CD4-positive, alpha-beta T cell (primary cell): ENCODE data around the gene FUT8. TPM values are rescaled to one million over a fixed set of nuclear protein-coding genes. Genes with fewer than 3 reads are reported as not detected.

Source experiments
- ATAC-seq: fragments of 200-7000 bp; cut with Tn5 transposase; one replicate; pipeline ENCODE4 v1.10.0; 2022; ENCODE audit warnings: mild to moderate bottlenecking; ENCODE audit not compliant: poor library complexity
- CTCF ChIA-PET: fragments of 350-600 bp; sonication (Branson Sonifier 250); formaldehyde crosslinking; loops from one replicate; lab custom pipeline; 2021; ENCODE audit warnings: antibody characterized with exemption, inconsistent platforms; lab: Charles Lee
- POLR2A ChIA-PET: fragments of 350-600 bp; sonication (Branson Sonifier 250); formaldehyde crosslinking; loops from one replicate; lab custom pipeline; 2021; ENCODE audit warnings: antibody characterized with exemption, inconsistent platforms; lab: Charles Lee
- DNase-seq, 14 experiments: peaks; one replicate each; pipeline ENCODE4 v3.0.0-alpha.2; 2013 to 2020; ENCODE audit warnings: mixed read lengths in 2 of 14
- H3K27ac ChIP-seq, 2 donors: one replicate each; pipeline versions ENCODE4 v1.5.1 to v1.7.0; 2013; ENCODE audit warnings: low read length in 2 of 2, low read depth in 1 of 2, mild to moderate bottlenecking in 1 of 2
- H3K27me3 ChIP-seq, 2 experiments: 1 replicate in 1 of 2; 2 replicates in 1 of 2; pipeline versions ENCODE4 v1.6.1 to v1.7.0; 2013; ENCODE audit warnings: low read length in 2 of 2, control low read depth in 1 of 2, mild to moderate bottlenecking in 1 of 2, moderate library complexity in 1 of 2; ENCODE audit not compliant: insufficient read depth in 2 of 2, control insufficient read depth in 1 of 2
- H3K36me3 ChIP-seq: one replicate; pipeline ENCODE4 v1.6.1; 2013; ENCODE audit warnings: low read length, control low read depth; ENCODE audit not compliant: insufficient read depth
- H3K4me1 ChIP-seq: one replicate; pipeline ENCODE4 v1.6.1; 2013; ENCODE audit warnings: low read length, control low read depth; ENCODE audit not compliant: insufficient read depth
- H3K4me3 ChIP-seq: one replicate; pipeline ENCODE4 v1.5.1; 2013; ENCODE audit warnings: mild to moderate bottlenecking, low read length, moderate library complexity
- H3K9me3 ChIP-seq, 2 experiments: 1 replicate in 1 of 2; 2 replicates in 1 of 2; pipeline versions ENCODE4 v1.6.1 to v1.7.0; 2013; ENCODE audit warnings: low read length in 2 of 2, mild to moderate bottlenecking in 2 of 2, control low read depth in 1 of 2, moderate library complexity in 1 of 2; ENCODE audit not compliant: control insufficient read depth in 1 of 2, insufficient read depth in 1 of 2
- H3K27ac Mint-ChIP-seq: one replicate; pipeline ENCODE4 v1.8.0; 2020; ENCODE audit warnings: mixed read lengths
- H3K27me3 Mint-ChIP-seq: one replicate; pipeline ENCODE4 v1.8.0; 2021; ENCODE audit warnings: mixed read lengths
- H3K36me3 Mint-ChIP-seq: one replicate; pipeline ENCODE4 v1.8.0; 2021; ENCODE audit warnings: low read depth, mixed read lengths
- H3K4me1 Mint-ChIP-seq: one replicate; pipeline ENCODE4 v1.8.0; 2021; ENCODE audit warnings: low read depth, mixed read lengths
- H3K4me3 Mint-ChIP-seq: one replicate; pipeline ENCODE4 v1.8.0; 2020; ENCODE audit warnings: mild to moderate bottlenecking, mixed read lengths
- H3K9me3 Mint-ChIP-seq: one replicate; pipeline ENCODE4 v1.8.0; 2020; ENCODE audit warnings: mixed read lengths
- intact Hi-C, 2 experiments: fragments of 100-400 bp; cut with DNase I in 1 of 2; cut with micrococcal nuclease in 1 of 2; formaldehyde crosslinking; loops; one replicate each; pipeline versions ENCODE4 v1.15.1 to v1.9.0; 2023 to 2025; cut with DNase I, micrococcal nuclease
- total RNA-seq, 174 experiments: library from RNA in 2 of 174; stranded (reverse) in 2 of 174; gene quantifications; one replicate each; pipeline ENCODE4 v1.2.3 and lab custom pipeline; 2021 to 2026
- TF ChIP-seq, protein P1 (sequence below): fragments of 200-600 bp; IDR thresholded peaks from one replicate; pipeline ENCODE4 v1.8.0; 2022; ENCODE audit warnings: antibody characterized with exemption, mild to moderate bottlenecking

Gene FUT8
- total RNA-seq, 2 experiments from 2014 or later, result 31.3 to 39.1 TPM

DNA sequence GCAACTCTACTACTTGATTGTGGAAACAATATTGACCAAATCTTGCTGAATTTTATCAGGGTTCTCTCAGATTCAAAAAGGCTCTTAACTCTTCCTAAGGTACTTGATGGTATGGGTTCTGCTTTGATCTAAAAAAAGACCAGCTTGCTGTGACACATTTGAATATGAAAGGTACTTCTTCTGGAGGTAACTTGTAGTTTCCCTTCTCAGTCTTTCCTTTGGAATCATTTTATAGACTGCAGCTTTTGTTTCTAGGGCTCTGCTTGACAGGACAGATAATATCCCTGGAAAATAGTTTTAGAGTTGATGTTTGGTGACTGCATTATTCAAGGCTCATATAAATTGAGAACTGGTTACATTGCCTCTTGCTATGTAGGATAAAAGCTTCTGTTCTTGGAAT, 251.9 kb downstream of the FUT8 start:
- CTCF ChIA-PET, result no interaction called here
- intact Hi-C loops, result no loop called here
- Histone ChIP-seq H3K4me1 (no peaks in the 10 kb centered on the region), H3K27ac (no peak overlapping the region), H3K9me3 (no peaks in the 10 kb centered on the region), H3K36me3 (peaks cover 6% of the 10 kb centered on the region), H3K4me3 (no peak overlapping the region), H3K27me3 (no peaks in the 10 kb centered on the region)
- no peak for DNase-seq
- H3K27me3 Mint-ChIP-seq, result no peaks in the 10 kb centered on the region
- no peak overlapping the region for H3K27ac Mint-ChIP-seq
- H3K4me1 Mint-ChIP-seq, result peaks cover 4% of the 10 kb centered on the region
- no peak for ATAC-seq
- TF ChIP-seq, protein P1, sequence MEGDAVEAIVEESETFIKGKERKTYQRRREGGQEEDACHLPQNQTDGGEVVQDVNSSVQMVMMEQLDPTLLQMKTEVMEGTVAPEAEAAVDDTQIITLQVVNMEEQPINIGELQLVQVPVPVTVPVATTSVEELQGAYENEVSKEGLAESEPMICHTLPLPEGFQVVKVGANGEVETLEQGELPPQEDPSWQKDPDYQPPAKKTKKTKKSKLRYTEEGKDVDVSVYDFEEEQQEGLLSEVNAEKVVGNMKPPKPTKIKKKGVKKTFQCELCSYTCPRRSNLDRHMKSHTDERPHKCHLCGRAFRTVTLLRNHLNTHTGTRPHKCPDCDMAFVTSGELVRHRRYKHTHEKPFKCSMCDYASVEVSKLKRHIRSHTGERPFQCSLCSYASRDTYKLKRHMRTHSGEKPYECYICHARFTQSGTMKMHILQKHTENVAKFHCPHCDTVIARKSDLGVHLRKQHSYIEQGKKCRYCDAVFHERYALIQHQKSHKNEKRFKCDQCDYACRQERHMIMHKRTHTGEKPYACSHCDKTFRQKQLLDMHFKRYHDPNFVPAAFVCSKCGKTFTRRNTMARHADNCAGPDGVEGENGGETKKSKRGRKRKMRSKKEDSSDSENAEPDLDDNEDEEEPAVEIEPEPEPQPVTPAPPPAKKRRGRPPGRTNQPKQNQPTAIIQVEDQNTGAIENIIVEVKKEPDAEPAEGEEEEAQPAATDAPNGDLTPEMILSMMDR, result no peak
- POLR2A ChIA-PET, result no interaction called here
- H3K9me3 Mint-ChIP-seq, result no peaks in the 10 kb centered on the region
- no peak overlapping the region for H3K4me3 Mint-ChIP-seq
- no peaks in the 10 kb centered on the region for H3K36me3 Mint-ChIP-seq

DNA sequence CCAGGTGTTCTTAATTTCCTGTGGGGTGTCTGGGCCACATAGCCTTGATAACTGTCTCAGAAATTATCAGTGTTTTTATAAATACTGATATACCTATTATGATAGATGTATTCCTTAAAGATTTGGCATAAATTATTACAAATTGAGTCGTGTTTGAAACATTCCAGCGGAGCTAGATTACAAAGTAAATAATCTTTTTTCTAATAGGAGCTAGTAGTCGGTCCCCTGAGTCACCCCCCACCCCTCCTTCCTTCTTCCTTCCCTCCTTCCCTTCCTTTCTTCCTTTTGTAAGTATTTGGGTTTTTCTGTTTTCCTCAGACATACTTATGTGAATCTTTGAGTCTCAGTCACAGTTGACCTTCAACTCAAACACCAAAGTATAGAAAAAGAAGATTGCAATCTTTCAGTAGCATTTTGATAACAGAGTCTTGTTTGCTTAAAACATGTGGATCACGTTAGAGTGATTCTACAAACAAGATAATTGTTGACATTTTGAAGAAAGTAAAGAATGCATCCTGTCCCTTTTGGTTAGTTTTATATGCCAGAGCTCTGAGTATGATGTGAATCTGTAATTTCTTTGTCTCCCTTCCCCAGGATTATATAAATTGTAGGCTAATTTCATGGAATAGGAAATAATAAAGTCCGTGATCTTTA, 264.0 kb downstream of the FUT8 start:
- no peak overlapping the region for H3K27ac ChIP-seq
- Mint-ChIP-seq H3K27ac (no peak overlapping the region), H3K4me3 (no peak overlapping the region), H3K36me3 (peaks cover 23% of the 10 kb centered on the region), H3K4me1 (peaks cover 10% of the 10 kb centered on the region), H3K9me3 (no peaks in the 10 kb centered on the region), H3K27me3 (no peaks in the 10 kb centered on the region)
- ChIA-PET CTCF (no interaction called here), POLR2A (interaction anchor here (0.6 to 0.7 kb wide), 2 partner anchors 45 to 46 kb away, joined by 3 read pairs; no protein-coding TSS in a partner anchor)
- H3K9me3 ChIP-seq, result no peaks in the 10 kb centered on the region
- ATAC-seq (no peak), DNase-seq (no peak)
- no peaks in the 10 kb centered on the region for H3K36me3 ChIP-seq
- intact Hi-C loops, result no loop called here
- TF ChIP-seq, protein P1, result no peak
- no peaks in the 10 kb centered on the region for H3K4me1 ChIP-seq
- no peaks in the 10 kb centered on the region for H3K27me3 ChIP-seq
- no peak overlapping the region for H3K4me3 ChIP-seq

DNA sequence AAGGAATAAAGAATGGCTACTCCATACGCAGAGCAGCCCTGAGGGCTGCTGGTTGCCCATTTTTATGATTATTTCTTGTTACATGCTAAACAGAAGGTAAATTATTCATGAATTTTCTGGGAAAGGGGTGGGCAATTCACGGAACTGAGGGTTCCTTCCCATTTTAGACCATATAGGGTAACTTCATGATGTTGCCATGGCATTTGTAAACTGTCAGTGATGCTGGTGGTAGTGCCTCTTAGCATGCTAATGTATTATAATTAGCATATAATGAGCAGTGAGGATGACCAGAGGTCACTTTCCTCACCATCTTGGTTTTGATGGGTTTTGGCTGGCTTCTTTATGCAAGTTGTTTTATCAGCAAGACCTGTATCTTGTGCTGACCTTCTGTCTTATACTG, 273.0 kb downstream of the FUT8 start:
- H3K36me3 Mint-ChIP-seq, result peaks cover 38% of the 10 kb centered on the region
- H3K9me3 Mint-ChIP-seq, result no peaks in the 10 kb centered on the region
- H3K27me3 Mint-ChIP-seq, result no peaks in the 10 kb centered on the region
- H3K27ac ChIP-seq, result no peak overlapping the region
- no peaks in the 10 kb centered on the region for H3K36me3 ChIP-seq
- TF ChIP-seq, protein P1, result no peak
- H3K9me3 ChIP-seq, result peaks cover 0 to 3% of the 10 kb centered on the region in 2 experiments
- DNase-seq, result no peak
- intact Hi-C loops, result no loop called here
- H3K27me3 ChIP-seq, result no peaks in the 10 kb centered on the region
- no peak for ATAC-seq
- no peak overlapping the region for H3K4me3 ChIP-seq
- POLR2A ChIA-PET, result no interaction called here
- CTCF ChIA-PET, result no interaction called here
- H3K4me1 ChIP-seq, result no peaks in the 10 kb centered on the region
- no peak overlapping the region for H3K27ac Mint-ChIP-seq
- no peak overlapping the region for H3K4me3 Mint-ChIP-seq
- H3K4me1 Mint-ChIP-seq, result no peaks in the 10 kb centered on the region
